ENCODE measurements around the gene CKAP4.
A peak's percentile ranks its signal among the peaks of the same experiment; 100 is the strongest.

CKAP4 gene

DNA sequence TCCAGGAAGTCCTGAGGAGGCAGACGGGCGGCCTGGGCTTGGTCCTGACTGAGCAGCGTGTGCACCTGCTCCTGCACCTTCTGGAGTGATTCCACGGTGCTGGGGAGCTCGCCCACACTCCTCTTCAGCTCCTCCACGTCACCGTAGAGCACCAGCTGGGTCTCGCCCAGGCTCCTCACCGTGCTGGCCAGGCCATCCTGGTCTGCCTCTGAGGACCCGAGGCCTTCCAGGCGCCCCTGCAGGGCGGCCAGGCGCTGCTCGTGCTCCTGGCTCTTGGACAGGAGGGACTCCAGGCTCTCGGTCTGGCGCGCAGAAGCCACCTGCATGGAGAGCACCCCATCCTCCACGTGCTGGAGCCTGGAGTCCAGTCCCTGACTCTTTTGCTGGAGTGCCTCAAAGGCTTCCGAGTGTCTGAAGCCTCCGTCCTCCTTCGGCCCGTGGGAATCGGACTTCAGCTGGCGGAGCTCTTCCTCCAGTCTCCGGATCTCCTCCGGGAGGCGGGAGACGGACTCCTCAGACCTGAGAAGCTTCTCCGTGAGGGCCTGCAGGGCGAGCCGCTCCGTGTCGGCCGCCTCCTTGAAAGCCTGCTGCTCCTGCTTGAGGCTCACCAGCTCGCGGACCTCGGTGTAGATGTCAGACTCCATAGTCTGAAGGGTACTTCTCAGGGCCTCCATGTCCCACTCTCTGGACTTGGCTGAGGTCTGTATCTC is 8.4 kb downstream of the CKAP4 start:
- no peak for DNase-seq

DNA sequence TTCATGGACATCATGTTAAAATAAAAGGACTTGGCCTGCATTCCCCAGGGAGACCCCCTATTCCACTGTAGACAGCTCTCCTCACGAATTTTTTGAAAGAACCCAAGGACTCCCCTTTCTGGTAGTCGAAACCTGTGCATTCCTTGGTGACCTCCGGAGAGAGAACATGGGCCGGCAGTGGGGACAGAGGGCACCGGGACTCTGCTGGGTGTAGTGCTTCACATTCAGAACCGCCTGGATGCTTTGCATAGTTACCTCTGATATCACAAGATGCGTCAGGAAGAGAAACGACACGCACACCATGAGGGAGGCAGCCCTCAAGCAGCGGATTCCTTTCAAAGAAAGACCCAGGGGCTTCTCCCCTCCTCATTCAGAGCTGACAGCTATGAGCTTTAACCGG is 9.7 kb downstream of the CKAP4 start:
- DNase-seq, result no peak

DNA sequence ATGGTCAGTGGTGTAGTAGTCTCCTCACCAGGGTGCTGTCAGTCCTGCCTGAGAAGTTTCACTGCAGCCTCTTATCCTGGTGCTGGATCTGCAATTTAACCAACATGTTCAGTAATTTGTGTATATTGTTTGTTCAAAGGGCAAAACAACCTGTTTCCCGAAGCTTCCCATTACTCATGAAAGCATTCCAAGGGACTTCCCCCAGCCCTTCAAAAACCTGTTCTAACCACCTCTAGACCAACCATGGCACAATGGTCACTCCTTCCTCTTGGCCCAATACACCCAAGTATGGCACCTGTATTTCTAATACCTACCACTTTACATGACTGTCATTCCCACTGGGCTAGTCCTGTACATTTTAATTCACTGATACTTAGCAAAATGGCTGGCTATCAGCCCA is 12.1 kb downstream of the CKAP4 start:
- DNase-seq, result no peak

DNA sequence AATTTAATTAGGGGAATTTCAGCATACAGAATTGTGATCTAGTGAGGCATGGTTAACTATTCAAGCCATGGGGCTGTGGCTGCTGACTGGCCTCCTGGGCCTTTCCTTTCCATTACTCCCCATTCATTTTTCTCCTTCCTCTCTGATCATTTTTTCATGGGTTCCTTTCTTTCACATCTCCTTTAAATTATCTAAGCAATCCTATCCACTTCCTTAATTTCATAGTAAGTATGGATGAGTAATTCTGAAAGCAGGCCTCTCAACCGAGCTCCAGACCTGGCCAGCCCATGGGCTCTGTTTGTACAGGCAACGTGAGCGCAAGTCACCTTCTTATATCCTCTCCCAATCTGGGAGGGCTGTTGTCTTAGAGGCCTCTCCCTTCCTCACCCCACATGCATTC is 13.4 kb downstream of the CKAP4 start:
- DNase-seq, result no peak

DNA sequence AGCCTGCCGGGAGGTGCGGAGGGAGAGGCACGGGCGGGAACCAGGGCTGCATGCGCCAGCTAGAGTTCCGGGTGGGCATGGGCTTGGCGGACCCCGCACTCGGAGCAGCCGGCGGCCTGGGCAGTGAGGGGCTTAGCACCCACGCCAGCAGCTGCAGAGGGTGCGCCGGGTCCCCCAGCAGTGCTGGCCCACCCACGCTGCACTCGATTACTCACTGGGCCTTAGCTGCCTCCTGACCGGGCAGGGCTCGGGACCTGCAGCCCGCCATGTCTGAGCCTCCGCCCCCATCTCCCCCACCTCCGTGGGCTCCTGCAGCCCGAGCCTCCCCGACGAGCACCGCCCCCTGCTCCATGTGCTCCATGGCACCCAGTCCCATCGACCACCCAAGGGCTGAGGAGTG is 14.8 kb downstream of the CKAP4 start:
- no peak for DNase-seq

DNA sequence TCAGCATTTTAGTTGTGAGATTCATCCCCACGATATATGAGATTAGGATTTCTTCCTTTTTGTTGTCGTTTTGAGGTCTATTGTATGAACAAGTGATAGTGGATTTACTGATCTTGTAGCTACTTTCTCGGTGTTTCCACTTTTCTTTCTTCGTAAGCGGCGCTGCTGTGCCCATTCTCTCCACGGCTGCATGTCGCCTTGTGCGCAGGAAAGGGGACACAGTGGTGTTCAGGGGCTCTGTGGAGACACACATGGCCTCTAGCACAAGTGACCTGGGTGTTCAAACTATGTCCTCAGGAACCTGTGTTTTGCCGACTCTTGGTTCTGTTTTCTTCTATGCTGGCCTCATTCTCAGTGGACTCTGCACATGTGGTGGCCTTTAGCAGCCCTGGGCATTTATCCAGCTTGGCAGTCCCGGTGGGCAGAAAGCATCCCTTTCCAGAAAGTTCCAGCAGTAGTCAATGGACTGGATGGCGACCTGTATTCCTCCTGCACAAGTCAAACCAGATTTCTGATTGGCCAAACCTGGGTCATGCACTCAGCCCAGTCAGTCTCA is 18.7 kb downstream of the CKAP4 start:
- DNase-seq, result no peak

DNA sequence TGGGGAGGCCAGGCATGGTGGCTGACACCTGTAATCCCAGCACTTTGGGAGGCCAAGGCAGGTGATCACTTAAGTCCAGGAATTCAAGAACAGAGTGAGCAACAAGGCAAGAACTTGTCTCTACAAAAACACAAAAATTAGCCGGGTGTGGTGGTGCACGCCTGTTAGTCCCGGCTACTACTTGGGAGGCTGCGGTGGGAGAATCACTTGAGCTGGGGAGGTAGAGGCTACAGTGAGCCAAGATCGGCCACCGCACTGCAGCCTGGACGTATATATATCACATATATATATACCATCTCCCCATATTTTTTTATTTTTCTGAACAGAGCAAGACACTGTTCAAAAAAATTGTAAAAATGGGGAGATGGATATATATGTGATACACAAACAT is 19.5 kb downstream of the CKAP4 start:
- DNase-seq, result no peak

DNA sequence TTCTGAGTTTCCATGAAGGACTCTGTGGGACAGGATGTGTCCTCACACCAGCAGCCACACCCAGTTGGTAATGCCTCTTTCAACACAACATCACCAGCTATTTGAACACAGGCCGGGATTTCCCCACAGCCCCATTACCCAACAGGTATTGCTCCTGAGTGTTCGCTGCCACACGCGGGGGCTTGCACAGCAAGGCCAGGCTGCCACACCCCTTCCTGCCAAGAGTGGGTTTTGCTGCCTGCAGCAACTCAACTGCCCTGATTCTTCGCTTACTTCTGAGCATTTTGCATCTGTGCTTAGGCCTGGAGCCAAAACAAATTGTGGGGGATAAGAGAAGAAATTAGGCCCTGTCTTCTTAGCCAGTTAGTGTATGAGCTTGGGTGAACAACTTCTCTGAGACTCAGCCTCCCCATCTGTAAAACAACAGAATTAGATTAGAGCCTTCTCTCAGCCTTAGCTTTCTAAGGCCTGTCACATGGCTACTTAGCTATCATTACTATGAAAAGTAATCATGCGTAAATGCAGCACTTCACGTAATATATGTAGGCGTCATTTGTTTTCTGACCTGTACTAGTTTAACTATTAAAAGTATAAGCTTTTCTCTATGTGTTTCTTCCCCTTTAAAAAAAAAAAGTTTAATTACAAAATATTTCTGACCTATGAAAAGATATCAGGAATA is 20.0 kb downstream of the CKAP4 start:
- peak in 5 of 6 experiments; percentile 8 to 64 (median 42) for DNase-seq

DNA sequence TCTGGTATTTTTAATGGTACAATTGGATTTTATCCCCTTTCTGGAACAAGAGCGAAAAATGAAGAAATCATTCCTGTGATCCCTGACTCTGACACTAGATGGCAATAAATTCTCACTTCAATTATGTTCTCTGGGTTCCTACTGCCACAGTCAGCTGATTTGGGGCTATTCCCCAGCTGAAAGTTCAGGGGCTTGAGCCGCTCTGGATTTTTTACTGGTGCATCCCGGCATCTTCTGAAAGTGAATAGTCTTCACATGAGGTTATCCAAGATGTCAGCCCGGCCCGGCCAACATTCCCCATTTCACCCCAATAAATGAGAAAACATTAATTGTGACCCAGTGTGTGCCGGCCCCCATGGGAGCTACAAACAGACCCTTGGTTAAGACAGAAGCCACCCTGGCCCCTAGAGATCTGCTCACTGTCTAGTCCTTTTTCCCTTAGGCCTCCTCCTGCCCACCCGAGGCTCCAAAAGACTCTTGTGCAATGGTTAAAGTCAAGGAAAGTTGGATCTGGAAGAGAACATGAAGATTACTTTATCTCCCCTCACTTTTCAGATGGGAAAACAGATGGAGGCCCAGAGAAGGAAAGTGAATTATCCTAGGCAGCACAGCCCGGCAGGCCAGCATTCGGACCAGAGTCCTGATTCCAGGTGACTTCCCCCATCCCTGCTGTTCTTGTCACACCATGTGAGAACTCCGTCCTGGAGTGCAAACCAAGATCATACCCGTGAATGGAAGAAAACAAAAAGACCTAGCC is 20.8 kb downstream of the CKAP4 start:
- peak in 3 of 6 experiments; percentile 31 to 53 (median 53) for DNase-seq

DNA sequence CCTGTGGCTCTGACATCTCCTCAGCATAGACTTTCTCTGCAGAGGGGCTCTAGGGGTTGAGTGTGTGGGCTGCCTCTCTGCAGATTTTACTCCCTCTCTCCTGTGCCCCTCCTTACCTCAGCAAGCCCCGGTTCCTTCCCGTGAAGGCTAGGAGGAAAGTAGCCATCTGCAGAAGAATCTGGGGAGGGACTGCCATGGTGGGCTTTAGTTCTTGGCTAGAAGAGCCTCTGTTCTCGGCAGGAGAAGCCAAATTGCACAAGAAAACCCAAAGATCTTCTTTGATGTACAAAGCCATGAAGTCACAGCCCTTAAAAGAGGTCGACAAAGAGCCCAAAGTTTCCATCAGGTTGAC is 23.5 kb downstream of the CKAP4 start:
- DNase-seq, result no peak

DNA sequence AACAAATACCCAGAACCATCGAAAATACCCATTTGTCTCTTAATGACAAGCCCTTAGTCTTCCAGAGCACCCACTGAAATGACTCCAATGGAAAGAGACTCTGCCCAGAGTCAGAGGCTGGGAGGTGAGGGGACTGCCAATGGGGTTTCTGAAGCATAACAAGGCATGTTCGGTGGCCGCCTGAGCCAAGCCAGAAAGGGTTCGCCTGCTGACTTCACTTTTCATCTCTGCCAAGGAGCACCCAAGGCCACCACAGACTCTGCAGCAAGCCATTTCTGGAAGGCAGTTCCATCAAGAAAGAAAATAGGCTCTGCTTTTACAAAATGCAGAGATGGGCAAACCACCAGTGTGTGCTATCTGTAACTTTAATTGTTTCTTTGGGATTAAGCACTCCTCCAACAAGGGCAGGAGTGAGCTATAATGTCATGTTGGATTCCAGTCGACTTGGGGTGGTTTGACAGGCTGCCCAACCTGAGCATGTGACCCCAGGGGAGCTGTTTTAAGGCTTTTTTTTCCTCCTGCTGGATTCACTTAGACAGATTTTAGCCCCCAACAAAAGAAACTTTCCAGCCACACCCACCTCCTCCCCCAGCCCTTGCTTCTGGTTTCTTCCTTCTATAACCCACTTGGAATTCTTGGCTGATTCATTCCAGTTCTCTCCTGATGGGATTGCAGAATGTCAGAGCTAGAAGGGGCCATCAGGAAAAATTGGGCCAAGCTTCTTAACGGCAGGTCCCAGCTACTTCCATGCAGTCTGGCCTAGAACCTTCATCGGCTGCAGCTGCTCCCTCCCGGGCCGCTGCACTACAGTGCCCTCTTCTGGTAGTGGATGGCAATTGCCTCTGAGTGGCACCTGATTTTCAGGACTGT is 24.1 kb downstream of the CKAP4 start:
- DNase-seq, result peak; percentile 29 to 76 (median 48)

DNA sequence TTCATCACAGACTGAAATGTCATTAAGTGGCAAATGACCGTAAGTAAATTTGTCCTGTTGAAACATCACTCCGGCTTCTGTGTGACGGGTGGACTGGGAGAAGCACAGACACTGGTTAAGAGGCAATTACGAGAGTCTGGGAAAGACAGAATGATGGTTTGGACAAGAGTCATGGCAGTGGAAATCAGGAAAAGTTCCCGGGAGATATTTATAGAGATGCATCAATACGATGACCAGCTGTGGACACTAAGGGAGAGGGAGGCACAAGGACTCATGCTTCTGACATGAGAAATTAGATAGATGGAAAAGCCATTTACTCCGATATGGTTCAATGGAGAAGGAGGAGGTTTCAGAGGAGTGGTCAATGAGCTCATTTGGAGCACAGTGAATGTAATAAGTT is 27.3 kb downstream of the CKAP4 start:
- DNase-seq, result no peak

DNA sequence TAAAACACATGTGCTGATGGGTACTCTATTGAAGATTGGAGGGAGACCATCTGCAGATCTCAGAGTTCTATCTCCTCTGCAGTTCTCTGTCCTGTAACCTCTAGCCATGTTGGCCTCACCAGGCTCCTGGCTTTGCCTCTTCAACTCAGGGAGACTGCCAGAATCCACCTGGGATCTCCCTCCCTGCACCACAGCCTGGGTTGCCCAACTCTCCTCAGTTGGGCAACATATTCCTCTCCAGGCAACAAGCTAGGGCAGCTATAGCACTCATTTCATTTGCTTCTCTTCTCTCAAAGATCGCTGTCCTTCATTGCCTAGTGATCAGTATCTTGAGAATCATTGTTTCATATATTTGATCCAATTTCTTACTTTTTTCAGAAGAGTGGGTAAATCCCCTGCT is 28.8 kb downstream of the CKAP4 start:
- DNase-seq, result no peak

DNA sequence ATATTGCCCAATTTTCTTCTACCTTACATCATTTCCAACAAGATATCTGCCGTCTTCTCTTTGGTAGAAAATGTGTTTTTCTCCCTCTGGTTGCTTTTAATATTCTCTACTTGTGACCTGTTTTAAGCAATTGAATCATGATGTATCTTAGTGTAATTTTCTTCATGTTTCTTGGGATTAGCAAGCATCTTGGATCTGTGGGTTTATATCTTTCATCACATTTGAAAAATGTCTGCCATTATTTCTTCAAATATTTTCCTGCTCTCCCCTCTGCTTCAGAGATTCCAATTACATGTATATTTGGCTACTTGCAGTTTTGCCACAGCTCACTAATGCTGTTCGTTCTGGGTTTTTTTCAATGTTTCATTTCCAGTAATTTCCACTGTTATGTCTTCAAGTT is 30.1 kb downstream of the CKAP4 start:
- DNase-seq, result no peak

DNA sequence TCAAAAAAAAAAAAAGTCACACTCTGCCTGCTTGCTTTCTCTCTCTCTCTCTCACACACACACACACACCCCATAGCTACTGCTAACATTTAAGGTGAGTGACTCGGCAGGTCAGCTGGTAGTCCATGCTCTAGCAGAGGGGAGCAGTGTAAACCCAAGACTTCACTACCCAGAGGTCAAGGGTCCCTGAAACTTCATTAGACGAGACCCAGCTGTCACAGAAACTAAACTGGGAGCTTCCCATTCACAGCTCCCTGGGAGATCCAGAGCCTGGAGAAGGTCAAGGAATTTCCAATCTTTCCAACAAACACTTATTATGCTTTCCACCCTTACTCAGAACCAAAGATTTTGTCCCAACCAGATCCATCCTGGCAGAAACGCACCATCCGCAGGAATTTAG is 33.2 kb downstream of the CKAP4 start:
- no peak for DNase-seq

DNA sequence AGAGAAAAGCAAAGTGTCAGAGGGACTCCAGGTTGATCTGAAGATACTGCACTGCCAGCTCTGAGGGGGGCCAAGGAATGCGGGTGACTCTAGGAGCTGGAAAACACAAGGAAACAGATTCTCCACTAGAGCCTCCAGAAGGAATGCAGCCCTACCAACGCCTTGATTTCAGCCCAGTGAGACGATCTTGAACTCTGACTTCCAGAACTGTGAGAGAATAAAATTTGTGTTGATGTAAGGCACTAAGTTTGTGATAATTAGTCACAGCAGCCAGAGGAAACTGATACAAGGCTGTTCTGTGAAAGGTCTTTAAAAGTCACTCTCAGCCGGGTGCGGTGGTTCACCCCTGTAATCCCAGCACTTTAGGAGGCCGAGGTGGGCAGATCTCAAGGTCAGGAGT is 34.2 kb downstream of the CKAP4 start:
- no peak for DNase-seq

DNA sequence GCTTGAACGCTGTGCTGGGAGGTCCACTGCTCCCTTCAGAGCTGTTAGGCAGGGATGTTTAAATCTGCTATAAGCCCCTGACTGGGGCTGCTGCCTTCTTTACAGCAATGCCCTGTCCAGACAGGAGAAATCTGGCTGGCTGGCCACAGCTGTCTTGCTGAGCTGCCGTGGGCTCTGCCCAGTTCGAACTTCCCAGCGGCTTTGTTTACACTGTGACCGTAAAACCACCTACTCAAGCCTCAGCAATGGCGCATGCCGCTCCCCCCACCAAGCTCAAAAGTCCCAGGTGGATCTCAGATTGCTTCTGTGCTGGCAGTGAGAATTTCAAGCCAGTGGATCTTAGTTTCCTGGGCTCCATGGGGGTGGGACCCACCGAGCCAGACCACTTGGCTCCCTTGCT is 35.8 kb downstream of the CKAP4 start:
- no peak for DNase-seq

DNA sequence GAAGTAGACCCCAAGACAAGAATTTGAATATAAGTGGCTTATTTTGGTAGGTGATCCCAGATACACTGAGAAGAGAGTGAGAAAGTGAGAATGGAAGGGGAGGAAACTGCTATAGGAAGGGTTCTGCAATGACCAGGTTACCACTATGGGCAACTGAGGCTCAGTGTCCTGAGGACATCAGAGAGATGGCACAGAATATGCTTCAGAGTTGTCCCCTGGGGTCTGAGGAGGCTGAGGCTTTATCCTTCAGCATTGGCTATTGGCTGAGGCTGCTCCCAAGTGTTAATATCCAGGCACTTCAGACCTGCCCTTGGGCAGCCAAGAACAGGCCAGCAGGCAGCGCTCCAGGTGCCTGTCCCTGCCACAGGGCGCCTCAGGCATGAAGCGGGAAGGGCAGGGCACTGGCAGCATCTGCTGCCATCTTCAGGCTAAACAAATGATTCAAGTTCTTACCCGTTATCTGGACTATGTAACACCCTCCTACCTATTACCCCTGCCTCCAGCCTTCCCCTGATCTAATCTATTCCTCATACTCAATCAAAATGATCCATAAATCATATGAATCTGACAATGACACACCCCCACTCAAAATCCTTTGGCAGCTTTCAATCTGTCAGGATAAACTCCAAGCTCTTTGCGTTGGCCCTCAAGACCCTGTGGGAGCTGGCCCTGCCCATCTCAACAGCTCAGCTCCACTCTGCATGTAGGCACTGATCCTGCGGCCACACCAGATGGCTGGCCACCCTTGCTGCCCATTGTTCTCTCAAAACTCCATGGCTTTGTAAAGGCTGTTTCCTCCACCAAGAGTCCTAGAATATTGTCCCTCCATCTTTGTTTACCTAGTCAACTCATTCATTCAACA is 42.4 kb downstream of the CKAP4 start:
- no peak for DNase-seq

DNA sequence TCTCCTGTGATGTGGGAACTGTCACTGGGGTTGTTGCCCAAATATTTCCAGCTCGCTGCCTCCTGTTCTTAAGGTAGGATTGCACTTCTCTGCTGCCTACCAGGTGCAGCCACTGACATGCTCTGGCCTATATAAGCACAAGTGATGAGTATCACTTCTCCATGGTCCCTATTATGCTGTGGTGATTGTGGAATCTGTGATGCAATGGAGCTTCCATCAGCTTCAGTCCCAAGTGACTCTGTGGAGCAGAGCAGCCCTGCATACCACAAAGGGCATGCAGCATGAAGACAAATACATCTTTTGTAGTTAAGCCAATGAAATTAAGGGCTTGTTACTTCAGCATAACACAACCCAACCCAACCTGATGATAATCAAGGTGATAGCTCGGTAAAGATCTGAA is 43.5 kb downstream of the CKAP4 start:
- no peak for DNase-seq

DNA sequence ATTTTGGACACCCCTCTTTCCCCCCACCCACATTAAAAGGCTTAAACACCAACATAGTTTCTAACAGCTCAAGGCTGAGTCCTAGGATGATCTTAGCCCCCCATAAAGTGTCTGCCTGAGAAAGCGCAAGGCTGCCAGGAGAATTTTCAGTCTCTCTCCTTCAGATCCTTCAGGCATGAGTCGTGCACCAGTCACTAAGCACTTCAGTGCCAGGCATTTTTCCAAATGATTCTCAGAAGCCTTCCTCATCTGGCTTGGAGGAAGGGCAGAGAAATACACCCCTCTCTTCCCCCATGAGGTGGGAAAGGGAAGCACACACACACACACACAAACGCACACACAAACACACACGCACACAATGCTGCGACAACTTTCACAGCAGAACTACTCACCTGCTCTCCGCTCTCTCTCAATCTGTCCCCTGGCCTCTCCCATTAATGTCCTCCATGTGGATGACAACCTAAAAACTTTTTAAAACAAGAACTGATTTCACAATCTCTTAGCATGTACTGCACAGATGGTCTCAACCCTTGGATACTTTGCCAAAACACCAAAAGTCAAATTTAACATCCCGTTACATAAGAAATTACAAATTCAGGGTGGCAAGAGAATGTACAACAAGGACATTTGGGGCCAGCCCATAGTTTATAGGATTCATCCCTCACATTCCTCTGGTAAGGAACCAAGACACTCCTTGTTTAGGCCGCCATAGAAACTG is 49.8 kb downstream of the CKAP4 start:
- DNase-seq, result no peak

DNA sequence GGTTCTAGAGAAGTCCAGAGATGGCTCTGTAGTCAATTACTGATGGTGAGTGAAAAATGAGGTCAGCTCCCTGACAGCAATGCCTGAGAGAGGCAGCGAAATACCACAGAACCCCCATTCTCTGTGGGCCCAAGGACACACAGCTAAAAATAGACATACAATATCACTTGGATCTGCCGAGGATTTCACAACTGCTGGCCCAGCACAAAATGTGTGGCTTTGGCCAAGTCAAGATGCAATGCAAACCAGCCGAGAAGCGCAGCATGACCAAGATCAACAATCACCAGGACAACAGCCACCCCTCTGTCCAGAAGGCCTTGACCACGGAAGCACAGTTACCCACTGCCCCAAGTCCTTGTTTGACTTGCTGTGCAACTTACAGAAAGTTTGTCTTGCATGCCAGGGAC is 52.2 kb downstream of the CKAP4 start:
- no peak for DNase-seq

Data from stimulated activated naive CD4-positive, alpha-beta T cell (primary cell).